Mesodermal cell (in vitro differentiated cells): ENCODE results near the gene AP2M1.

Experiments
- H3K27ac ChIP-seq: 2 replicates; pipeline ENCODE4 v1.7.0; 2013; ENCODE audit warnings: mild to moderate bottlenecking, low read depth, low read length, moderate library complexity; ENCODE audit not compliant: severe bottlenecking
- H3K36me3 ChIP-seq: 2 replicates; pipeline ENCODE4 v1.7.1; 2013; ENCODE audit warnings: mild to moderate bottlenecking, low read length, moderate library complexity; ENCODE audit not compliant: control insufficient read depth, insufficient read depth
- H3K4me1 ChIP-seq: one replicate; pipeline ENCODE4 v1.7.1; 2013; ENCODE audit warnings: mild to moderate bottlenecking, low read length; ENCODE audit not compliant: insufficient read depth, control insufficient read depth, poor library complexity, severe bottlenecking
- H3K4me3 ChIP-seq: 2 replicates; pipeline ENCODE4 v1.7.0; 2013; ENCODE audit warnings: low read length, control low read depth, mild to moderate bottlenecking; ENCODE audit not compliant: insufficient read depth, poor library complexity, severe bottlenecking; ENCODE audit errors: extremely low read depth
- H3K9me3 ChIP-seq: 2 replicates; pipeline ENCODE4 v1.7.1; 2013; ENCODE audit warnings: mild to moderate bottlenecking, low read length, moderate library complexity; ENCODE audit not compliant: control insufficient read depth
- WGBS, 2 experiments: methylation state at CpG; one replicate each; pipeline ENCODE4 v1.1.5; 2013; ENCODE audit warnings: missing lambda C conversion rate in 2 of 2; ENCODE audit not compliant: insufficient coverage in 2 of 2; 5-methylcytosine and 5-hydroxymethylcytosine counted together

Gene AP2M1

GRCh38 chr3:184193991-184194539 lies 19.4 kb downstream of the AP2M1 start:
- no peak overlapping the region for H3K4me3 ChIP-seq
- H3K27ac ChIP-seq = no peak overlapping the region
- WGBS, 2 experiments = 96 to 98% methylated on average over 9 of the region's 9 CpGs
- no peaks in the 10 kb centered on the region for H3K9me3 ChIP-seq
- H3K4me1 ChIP-seq = no peaks in the 10 kb centered on the region
- H3K36me3 ChIP-seq = peaks cover 65% of the 10 kb centered on the region

- peaks cover 40% of the 10 kb centered on the region for H3K36me3 ChIP-seq
Measured at GRCh38 chr3:184196536-184196935, 21.9 kb downstream of the AP2M1 start.

DNA sequence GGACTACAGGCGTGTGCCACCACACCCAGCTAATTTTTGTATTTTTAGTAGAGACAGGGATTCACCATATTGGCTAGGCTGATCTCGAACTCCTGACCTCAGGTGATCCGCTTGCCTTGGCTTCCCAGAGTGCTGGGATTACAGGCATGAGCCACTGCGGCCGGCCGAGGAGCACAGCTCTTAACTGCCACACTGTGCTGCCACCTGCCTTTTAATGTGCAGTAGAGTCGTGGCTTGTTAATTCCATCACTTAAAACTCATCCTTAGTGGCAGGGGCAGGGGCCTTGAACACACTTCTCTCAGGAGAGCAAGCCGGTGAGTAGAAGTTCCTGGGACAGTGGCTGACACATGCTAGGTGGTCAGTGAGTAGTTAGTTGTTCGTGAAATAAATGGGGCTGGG lies 23.9 kb downstream of the AP2M1 start:
- Histone ChIP-seq H3K36me3 (peaks cover 20% of the 10 kb centered on the region), H3K9me3 (no peaks in the 10 kb centered on the region), H3K27ac (no peak overlapping the region), H3K4me1 (no peaks in the 10 kb centered on the region), H3K4me3 (no peak overlapping the region)
- 91 to 92% methylated on average over 8 of the region's 9 CpGs for WGBS, 2 experiments

More at GRCh38 chr3:184196536-184196935, 21.9 kb downstream of the AP2M1 start:
- WGBS, 2 experiments = 96 to 99% methylated on average over 6 of the region's 6 CpGs
- Histone ChIP-seq H3K27ac (no peak overlapping the region), H3K4me3 (no peak overlapping the region), H3K9me3 (no peaks in the 10 kb centered on the region), H3K4me1 (no peaks in the 10 kb centered on the region)

GRCh38 chr3:184200825-184201224 lies 26.2 kb downstream of the AP2M1 start:
- H3K27ac ChIP-seq = no peak overlapping the region
- H3K4me1 ChIP-seq = no peaks in the 10 kb centered on the region
- H3K9me3 ChIP-seq = no peaks in the 10 kb centered on the region
- H3K4me3 ChIP-seq = no peak overlapping the region
- peaks cover 5% of the 10 kb centered on the region for H3K36me3 ChIP-seq

GRCh38 chr3:184203526-184203925 lies 28.9 kb downstream of the AP2M1 start:
- WGBS, 2 experiments = 89 to 93% methylated on average over 7 to 8 of the region's 8 CpGs
- no peak overlapping the region for H3K27ac ChIP-seq
- no peaks in the 10 kb centered on the region for H3K4me1 ChIP-seq
- no peaks in the 10 kb centered on the region for H3K36me3 ChIP-seq
- H3K9me3 ChIP-seq = no peaks in the 10 kb centered on the region
- H3K4me3 ChIP-seq = no peak overlapping the region

- no peak overlapping the region for H3K4me3 ChIP-seq
- H3K4me1 ChIP-seq = no peaks in the 10 kb centered on the region
- H3K9me3 ChIP-seq = no peaks in the 10 kb centered on the region
- H3K27ac ChIP-seq = no peak overlapping the region
- H3K36me3 ChIP-seq = no peaks in the 10 kb centered on the region
- WGBS, 2 experiments = 83 to 93% methylated on average over 9 of the region's 11 CpGs
Measured at GRCh38 chr3:184209146-184209923, 34.7 kb downstream of the AP2M1 start.

DNA sequence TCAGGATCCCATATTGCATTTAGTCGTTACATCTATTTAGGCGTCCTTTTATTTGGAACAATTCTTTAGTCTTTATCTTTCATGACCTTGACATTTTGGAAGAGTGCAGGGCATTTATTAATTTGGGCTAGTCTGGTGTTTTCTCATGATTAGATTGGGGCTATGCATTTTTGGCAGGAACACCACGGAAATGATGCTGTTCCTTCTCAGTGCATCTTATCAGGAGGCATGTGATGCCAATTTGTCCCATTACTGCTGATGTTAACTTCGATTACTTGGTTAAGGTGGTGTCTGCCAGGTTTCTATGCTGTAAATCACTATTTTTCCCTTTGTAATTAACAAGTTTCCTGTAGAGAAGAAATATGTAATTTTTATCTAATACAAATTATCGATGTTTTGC lies 36.6 kb downstream of the AP2M1 start:
- no peaks in the 10 kb centered on the region for H3K9me3 ChIP-seq
- no peak overlapping the region for H3K27ac ChIP-seq
- H3K36me3 ChIP-seq = no peaks in the 10 kb centered on the region
- no peak overlapping the region for H3K4me3 ChIP-seq
- WGBS, 2 experiments = 100% methylated on average over 2 of the region's 5 CpGs
- H3K4me1 ChIP-seq = no peaks in the 10 kb centered on the region

GRCh38 chr3:184211718-184212117 lies 37.1 kb downstream of the AP2M1 start:
- H3K9me3 ChIP-seq = no peaks in the 10 kb centered on the region
- H3K4me3 ChIP-seq = no peak overlapping the region
- H3K4me1 ChIP-seq = no peaks in the 10 kb centered on the region
- no peak overlapping the region for H3K27ac ChIP-seq
- no peaks in the 10 kb centered on the region for H3K36me3 ChIP-seq
- 95 to 100% methylated on average over 1 to 3 of the region's 5 CpGs for WGBS, 2 experiments

- Histone ChIP-seq H3K27ac (no peak overlapping the region), H3K4me1 (no peaks in the 10 kb centered on the region), H3K36me3 (no peaks in the 10 kb centered on the region), H3K4me3 (no peak overlapping the region), H3K9me3 (no peaks in the 10 kb centered on the region)
- 100% methylated on average over 1 of the region's 4 CpGs; no CpG with 5 or more reads in 1 of the 2 experiments for WGBS, 2 experiments
Measured at GRCh38 chr3:184218814-184219213, 44.2 kb downstream of the AP2M1 start.

DNA sequence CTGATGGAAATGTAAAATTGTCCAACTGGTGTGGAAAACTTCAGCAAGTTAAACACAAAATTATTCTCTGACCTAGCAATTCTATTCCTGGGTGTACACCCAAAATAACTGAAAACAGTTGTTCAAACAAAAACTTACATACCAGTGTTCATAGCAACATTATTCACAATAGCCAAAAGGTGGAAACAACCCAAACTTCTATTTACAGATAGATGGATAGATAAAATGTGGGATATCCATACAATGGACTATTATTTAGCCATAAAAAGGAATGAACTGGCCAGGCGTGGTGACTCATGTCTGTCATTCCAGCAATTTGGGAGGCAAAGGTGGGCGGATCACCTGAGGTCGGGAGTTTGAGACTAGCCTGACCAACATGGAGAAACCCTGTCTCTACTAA lies 47.9 kb downstream of the AP2M1 start:
- Histone ChIP-seq H3K36me3 (no peaks in the 10 kb centered on the region), H3K9me3 (no peaks in the 10 kb centered on the region), H3K4me3 (no peak overlapping the region), H3K4me1 (no peaks in the 10 kb centered on the region), H3K27ac (no peak overlapping the region)
- 60 to 100% methylated on average over 1 to 2 of the region's 3 CpGs for WGBS, 2 experiments

DNA sequence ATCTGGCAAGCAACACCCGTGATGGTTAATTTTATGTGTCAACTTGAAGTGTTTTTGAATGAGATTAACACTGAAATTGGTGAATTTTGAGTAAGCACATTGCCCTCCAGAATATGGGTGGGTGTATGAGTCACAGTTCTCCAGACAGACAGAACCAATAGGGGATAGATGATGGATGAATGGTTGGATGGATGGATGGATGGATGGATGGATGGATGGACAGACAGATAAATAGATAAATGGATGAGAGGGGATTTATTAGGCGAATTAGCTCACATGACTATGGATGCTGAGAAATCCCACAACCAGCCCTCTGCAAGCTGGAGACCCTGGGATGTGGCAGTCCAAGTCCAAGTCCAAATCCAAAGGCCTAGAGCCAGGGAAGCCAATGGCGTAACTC lies 49.3 kb downstream of the AP2M1 start:
- no peaks in the 10 kb centered on the region for H3K4me1 ChIP-seq
- no peak overlapping the region for H3K4me3 ChIP-seq
- WGBS, 2 experiments = 84 to 85% methylated on average over 3 of the region's 3 CpGs
- H3K9me3 ChIP-seq = no peaks in the 10 kb centered on the region
- no peak overlapping the region for H3K27ac ChIP-seq
- H3K36me3 ChIP-seq = no peaks in the 10 kb centered on the region
